Heart left ventricle (tissue), 16 donors: ENCODE data around the gene ZNF14. TPM values are rescaled to one million over a fixed set of nuclear protein-coding genes. Genes with fewer than 3 reads are reported as not detected.
"Not testable (repeated sequence)": the region's sequence is repeated elsewhere in the genome, so short reads cannot be mapped to it uniquely, and the experiment has no call there.

Experiments used
- ATAC-seq, 4 donors: fragments of 200-7000 bp; cut with Tn5 transposase; one replicate each; pipeline ENCODE4 v1.9.1; 2020 to 2022; ENCODE audit warnings: moderate library complexity in 4 of 4, mild to moderate bottlenecking in 3 of 4, moderate number of reproducible peaks in 1 of 4
- DNase-seq, 5 donors: peaks; one replicate each; pipeline ENCODE4 v3.0.0-alpha.2; 2020
- H3K27ac ChIP-seq, 12 donors: fragments of 200-600 bp; sonication (generic) in 4 of 12; one replicate each; pipeline versions ENCODE4 v1.5.0 to v1.8.0; 2016 to 2022; ENCODE audit warnings: mild to moderate bottlenecking in 2 of 12
- H3K27me3 ChIP-seq, 9 donors: fragments of 200-600 bp; sonication (generic) in 2 of 9; one replicate each; pipeline versions ENCODE4 v1.5.1 to v1.8.0; 2016 to 2022; ENCODE audit warnings: mild to moderate bottlenecking in 3 of 9
- H3K36me3 ChIP-seq, 9 donors: fragments of 200-600 bp; sonication (generic) in 2 of 9; one replicate each; pipeline versions ENCODE4 v1.5.0 to v1.8.0; 2018 to 2022; ENCODE audit warnings: mild to moderate bottlenecking in 2 of 9
- H3K4me1 ChIP-seq, 12 donors: fragments of 200-600 bp; sonication (generic) in 4 of 12; one replicate each; pipeline versions ENCODE4 v1.5.0 to v1.8.0; 2016 to 2022; ENCODE audit warnings: mild to moderate bottlenecking in 3 of 12
- H3K4me3 ChIP-seq, 12 donors: fragments of 200-600 bp; sonication (generic) in 4 of 12; one replicate each; pipeline versions ENCODE4 v1.5.0 to v1.8.0; 2017 to 2022; ENCODE audit warnings: mild to moderate bottlenecking in 9 of 12, moderate library complexity in 4 of 12
- H3K9me3 ChIP-seq, 12 donors: fragments of 200-600 bp; sonication (generic) in 4 of 12; one replicate each; pipeline versions ENCODE4 v1.5.0 to v1.8.0; 2016 to 2022; ENCODE audit warnings: mild to moderate bottlenecking in 1 of 12
- CTCF ChIP-seq, 12 donors: fragments of 200-600 bp; sonication (generic) in 4 of 12; IDR thresholded peaks; one replicate each; pipeline versions ENCODE4 v1.5.0 to v1.8.0; 2018 to 2022; ENCODE audit warnings: antibody characterized with exemption in 12 of 12, mild to moderate bottlenecking in 5 of 12
- POLR2A ChIP-seq, 2 donors: fragments of 450-650 bp; IDR thresholded peaks; one replicate each; pipeline ENCODE4 v1.6.1; 2017; ENCODE audit warnings: antibody characterized with exemption in 2 of 2, mild to moderate bottlenecking in 2 of 2, moderate library complexity in 2 of 2
- WGBS, 4 donors: extraction: QIAGEN DNeasy Blood & Tissue Kit in 2 of 4; methylation state at CpG; one replicate each; pipeline versions ENCODE4 v1.1.5 to v1.1.7; 2013 to 2018; 5-methylcytosine and 5-hydroxymethylcytosine counted together
- intact Hi-C, 10 donors: fragments of 100-400 bp; cut with DNase I; formaldehyde crosslinking; loops; one replicate each; pipeline versions ENCODE4 v1.11.1 to v1.14.2; 2022
- polyA plus RNA-seq, 2 donors: library from polyadenylated mRNA; stranded (reverse); fragments of 200-250 nt; gene quantifications; one replicate each; pipeline ENCODE4 v1.2.3, GENCODE V29; 2013
- total RNA-seq, 9 donors: library from RNA; depleted of rRNA in 2 of 9; stranded (reverse); fragments of >200 nt in 2 of 9; fragmentation: NEBNext Ultra II Directional in 3 of 9; extraction: Animal tissue kit (Norgen Biotek cat#: 25700) in 3 of 9; gene quantifications; one replicate each; pipeline versions ENCODE4 v1.1.0 to v1.2.4, GENCODE V29; 2016 to 2023
- donor health status: ischemic (EF 13 %, LVEDD 7.1; RV severe dilation, severe dysfunction).
- donor health status: healthy with polysubstance abuse.
- donor health status: DM: no; HTN: yes; CAD: no.
- donor health status: DM: no; HTN: no; CAD: no.
- donor health status: ischemic (EF 25% LVEDD 6.9; RV normal size, moderate dysfunction).
- donor health status: ischemic (EF 25% LVEDD 5.7; RV mildly dilated, moderate dysfunction).
- donor health status: healthy.
- donor health status: DM: yes; HTN: yes; CAD: no.
- donor health status: ischemic (EF 35%, LVEDD 5.7; RV mildly dilated, moderate dysfunction).
- donor health status: nonischemic (EF 11% LVEDD 7.7; RV severe dilation, severe dysfunction).
- donor health status: DM: yes; HTN: yes; CAD: no.
- donor health status: PGD.
- donor health status: ischemic (EF 29% LVEDD 5.4; RV normal size, mild dysfunction).
- donor health status: nonischemic (EF 23%, LVEDD 6.1; RV moderate dilation, normal function).

Gene ZNF14
- total and polyA plus RNA-seq, 11 donors: 2.3 to 7.9 (median 3.5) TPM

- Histone ChIP-seq H3K27me3 (peaks cover 0 to 4% (median 0%) of the 10 kb centered on the region in 9 donors), H3K4me1 (no peaks in the 10 kb centered on the region), H3K9me3 (no peaks in the 10 kb centered on the region), H3K27ac (no peak overlapping the region), H3K4me3 (no peak overlapping the region), H3K36me3 (no peaks in the 10 kb centered on the region)
- TF ChIP-seq POLR2A (IDR thresholded peaks at IDR 0.05) (no peak), CTCF (IDR thresholded peaks at IDR 0.05) (no peak)
- DNase-seq (no peak), ATAC-seq (no peak)
- intact Hi-C loops: no loop called here
- 89 to 93% (median 91%) methylated on average over 15 to 17 of the region's 17 CpGs for WGBS, 4 donors
Observed at GRCh38 chr19:19744641-19745040, 11.7 kb upstream of the ZNF14 start.

DNA sequence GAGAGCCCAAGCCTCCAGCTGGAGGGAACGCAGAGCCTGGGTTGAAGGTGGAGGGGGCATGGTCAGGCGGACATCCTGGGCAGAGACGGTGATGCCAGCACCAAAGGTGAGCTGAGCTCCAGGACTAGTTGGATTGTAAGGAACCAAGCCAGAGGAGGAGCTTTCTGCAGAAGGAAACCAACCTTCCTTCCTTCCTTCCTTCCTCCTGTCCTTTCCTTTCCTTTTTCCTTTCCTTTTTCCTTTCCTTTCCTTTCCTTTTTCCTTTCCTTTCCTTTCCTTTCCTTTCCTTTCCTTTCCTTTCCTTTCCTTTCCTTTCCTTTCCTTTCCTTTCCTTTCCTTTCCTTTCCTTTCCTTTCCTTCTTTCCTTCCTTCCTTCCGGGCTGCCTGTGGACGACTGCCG, 11.0 kb upstream of the ZNF14 start:
- H3K36me3 ChIP-seq, H3K9me3 ChIP-seq, H3K27me3 ChIP-seq, H3K4me1 ChIP-seq, intact Hi-C loops, DNase-seq, H3K27ac ChIP-seq, ATAC-seq, H3K4me3 ChIP-seq: not testable (repeated sequence)
- WGBS, 4 donors: 73 to 81% (median 77%) methylated on average over 6 of the region's 6 CpGs

- Histone ChIP-seq H3K9me3 (no peaks in the 10 kb centered on the region), H3K4me1 (no peaks in the 10 kb centered on the region), H3K27me3 (peaks cover 0 to 4% (median 0%) of the 10 kb centered on the region in 9 donors), H3K36me3 (no peaks in the 10 kb centered on the region), H3K27ac (no peak overlapping the region), H3K4me3 (no peak overlapping the region)
- ATAC-seq (no peak), DNase-seq (no peak)
- TF ChIP-seq CTCF (IDR thresholded peaks at IDR 0.05): no peak
- TF ChIP-seq POLR2A (IDR thresholded peaks at IDR 0.05): no peak
- intact Hi-C loops: no loop called here
- 85 to 92% (median 89%) methylated on average over 4 to 6 of the region's 6 CpGs for WGBS, 4 donors
Observed at GRCh38 chr19:19743176-19743575, 10.3 kb upstream of the ZNF14 start.

GRCh38 chr19:19742773-19743172, 9.9 kb upstream of the ZNF14 start:
- ATAC-seq: no peak
- no peak for DNase-seq
- H3K4me1 ChIP-seq: no peaks in the 10 kb centered on the region
- H3K4me3 ChIP-seq: no peak overlapping the region
- TF ChIP-seq POLR2A (IDR thresholded peaks at IDR 0.05) (no peak), CTCF (IDR thresholded peaks at IDR 0.05) (no peak)
- 84 to 92% (median 89%) methylated on average over 4 to 9 of the region's 9 CpGs for WGBS, 4 donors
- no peak overlapping the region for H3K27ac ChIP-seq
- no peaks in the 10 kb centered on the region for H3K9me3 ChIP-seq
- intact Hi-C loops: no loop called here
- no peaks in the 10 kb centered on the region for H3K36me3 ChIP-seq
- H3K27me3 ChIP-seq: peaks cover 0 to 4% (median 0%) of the 10 kb centered on the region in 9 donors

- Histone ChIP-seq H3K4me3 (no peak overlapping the region), H3K9me3 (no peaks in the 10 kb centered on the region), H3K4me1 (no peaks in the 10 kb centered on the region), H3K27ac (no peak overlapping the region), H3K36me3 (no peaks in the 10 kb centered on the region), H3K27me3 (peaks cover 0 to 4% (median 0%) of the 10 kb centered on the region in 9 donors)
- no peak for ATAC-seq
- DNase-seq: no peak
- intact Hi-C loops: no loop called here
- TF ChIP-seq POLR2A (IDR thresholded peaks at IDR 0.05): no peak
- TF ChIP-seq CTCF (IDR thresholded peaks at IDR 0.05): no peak
- 78 to 85% (median 83%) methylated on average over 7 of the region's 7 CpGs for WGBS, 4 donors
Observed at GRCh38 chr19:19741184-19741583, 8.3 kb upstream of the ZNF14 start.
